Colonic mucosa (tissue), 4 donors: ENCODE results near the gene RPS8. TPM values are rescaled to one million over a fixed set of nuclear protein-coding genes. Genes with fewer than 3 reads are reported as not detected.
"Not testable (repeated sequence)": the region's sequence is repeated elsewhere in the genome, so short reads cannot be mapped to it uniquely, and the experiment has no call there.

Experiments
- DNase-seq: peaks from one replicate; pipeline ENCODE4 v3.0.0-alpha.2; 2020
- H3K27ac ChIP-seq: fragments of 200-600 bp; one replicate; pipeline ENCODE4 v1.8.0; 2021
- H3K27me3 ChIP-seq: fragments of 200-600 bp; one replicate; pipeline ENCODE4 v1.8.0; 2021
- H3K36me3 ChIP-seq: fragments of 200-600 bp; one replicate; pipeline ENCODE4 v1.8.0; 2021
- H3K4me1 ChIP-seq: fragments of 200-600 bp; one replicate; pipeline ENCODE4 v1.8.0; 2021; ENCODE audit warnings: mild to moderate bottlenecking
- H3K4me3 ChIP-seq: fragments of 200-600 bp; one replicate; pipeline ENCODE4 v1.8.0; 2021
- H3K9ac ChIP-seq, 2 donors: one replicate each; pipeline ENCODE4 v1.7.0; 2013; ENCODE audit warnings: control low read depth in 2 of 2, low read depth in 2 of 2, low read length in 2 of 2
- H3K9me3 ChIP-seq: fragments of 200-600 bp; one replicate; pipeline ENCODE4 v1.8.0; 2021
- CTCF ChIP-seq: fragments of 200-600 bp; IDR thresholded peaks from one replicate; pipeline ENCODE4 v1.8.0; 2022; ENCODE audit warnings: antibody characterized with exemption, mild to moderate bottlenecking
- intact Hi-C: fragments of 100-400 bp; cut with DNase I; formaldehyde crosslinking; loops from one replicate; pipeline ENCODE4 v1.14.1; 2022
- total RNA-seq, 2 donors: library from RNA; stranded (reverse); fragmentation: NEBNext Ultra II Directional in 1 of 2; extraction: Animal tissue kit (Norgen Biotek cat#: 25700) in 1 of 2; gene quantifications; one replicate each; pipeline ENCODE4 v1.2.1, GENCODE V29; 2021
- donor health status: healthy.
- donor health status: DM: no; HTN: no; CAD: no.
- donor health status: DM: no; HTN: no; CAD: no.

Gene RPS8
- total RNA-seq, 2 donors from 2014 or later, result 1,574 to 1,589 TPM

GRCh38 chr1:44819608-44820327, 44.4 kb downstream of the RPS8 start:
- H3K9me3 ChIP-seq, result no peaks in the 10 kb centered on the region
- peak overlapping the region; percentile 83 to 88 for H3K9ac ChIP-seq
- TF ChIP-seq CTCF, result peak; percentile 5
- H3K4me3 ChIP-seq, result peak overlapping the region; percentile 45
- peak overlapping the region; percentile 97 for H3K27ac ChIP-seq
- DNase-seq, result peak; percentile 84
- intact Hi-C loops, result no loop called here
- H3K4me1 ChIP-seq, result no peaks in the 10 kb centered on the region
- no peaks in the 10 kb centered on the region for H3K27me3 ChIP-seq
- H3K36me3 ChIP-seq, result no peaks in the 10 kb centered on the region

GRCh38 chr1:44820328-44821239, 45.2 kb downstream of the RPS8 start:
- TF ChIP-seq CTCF, result no peak
- H3K9ac ChIP-seq, result peak overlapping the region; percentile 83 to 88
- peak overlapping the region; percentile 45 for H3K4me3 ChIP-seq
- H3K27ac ChIP-seq, result peak overlapping the region; percentile 97
- no peaks in the 10 kb centered on the region for H3K36me3 ChIP-seq
- intact Hi-C loops, result no loop called here
- no peaks in the 10 kb centered on the region for H3K9me3 ChIP-seq
- no peaks in the 10 kb centered on the region for H3K4me1 ChIP-seq
- DNase-seq, result no peak
- no peaks in the 10 kb centered on the region for H3K27me3 ChIP-seq

- Histone ChIP-seq H3K27me3 (no peaks in the 10 kb centered on the region), H3K36me3 (no peaks in the 10 kb centered on the region), H3K27ac (no peak overlapping the region), H3K9me3 (no peaks in the 10 kb centered on the region), H3K4me3 (no peak overlapping the region), H3K4me1 (no peaks in the 10 kb centered on the region), H3K9ac (peak overlapping the region in 1 of 2 donors; percentile 30)
- TF ChIP-seq CTCF, result no peak
- intact Hi-C loops, result no loop called here
- DNase-seq, result no peak
Measured at GRCh38 chr1:44821240-44821715, 45.9 kb downstream of the RPS8 start.

- no peaks in the 10 kb centered on the region for H3K4me1 ChIP-seq
- H3K9ac ChIP-seq, result no peak overlapping the region
- TF ChIP-seq CTCF, result no peak
- intact Hi-C loops, result no loop called here
- no peak for DNase-seq
- H3K27ac ChIP-seq, result no peak overlapping the region
- no peaks in the 10 kb centered on the region for H3K9me3 ChIP-seq
- no peak overlapping the region for H3K4me3 ChIP-seq
- H3K36me3 ChIP-seq, result no peaks in the 10 kb centered on the region
- H3K27me3 ChIP-seq, result no peaks in the 10 kb centered on the region
Measured at GRCh38 chr1:44822131-44822701, 46.9 kb downstream of the RPS8 start.

- intact Hi-C loops, result no loop called here
- Histone ChIP-seq H3K9ac (no peak overlapping the region), H3K27ac (no peak overlapping the region), H3K36me3 (no peaks in the 10 kb centered on the region), H3K4me3 (no peak overlapping the region), H3K4me1 (no peaks in the 10 kb centered on the region), H3K9me3 (no peaks in the 10 kb centered on the region), H3K27me3 (no peaks in the 10 kb centered on the region)
- no peak for TF ChIP-seq CTCF
- no peak for DNase-seq
Measured at GRCh38 chr1:44822981-44823451, 47.7 kb downstream of the RPS8 start.

- H3K9me3 ChIP-seq, DNase-seq, H3K9ac ChIP-seq, intact Hi-C loops, H3K4me1 ChIP-seq, H3K4me3 ChIP-seq, H3K36me3 ChIP-seq, H3K27ac ChIP-seq, H3K27me3 ChIP-seq: not testable (repeated sequence)
Measured at GRCh38 chr1:44824392-44824791, 49.1 kb downstream of the RPS8 start.
